Measurements from ENCODE around the gene OSBPL1A. TPM values are rescaled to one million over a fixed set of nuclear protein-coding genes. Genes with fewer than 3 reads are reported as not detected.

OSBPL1A gene
- total RNA-seq, 6 donors from 2014 or later, result 33.3 to 64.5 (median 55.4) TPM

DNA sequence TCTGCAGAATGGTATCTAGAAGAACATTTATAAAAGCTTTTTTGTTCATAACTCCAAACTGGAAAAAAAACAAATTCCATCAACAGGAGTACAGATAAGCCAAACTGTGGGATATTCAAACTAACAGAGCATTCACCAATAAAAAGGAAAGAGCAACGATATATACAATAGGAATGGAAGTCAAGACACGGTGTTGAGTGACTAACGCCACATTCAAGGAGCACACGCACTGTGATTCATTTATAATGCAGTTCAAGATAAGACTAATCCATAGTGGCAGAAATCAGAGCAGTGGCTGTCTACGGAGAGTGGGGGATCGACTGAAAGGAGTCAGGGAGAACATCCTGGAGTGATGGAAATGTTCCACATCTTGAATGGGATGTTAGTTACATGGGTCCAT, 188.1 kb downstream of the OSBPL1A start:
- ATAC-seq (ENCODE audit: low FRiP score in 2 of 2), result no peak
- Histone ChIP-seq H3K4me3 (no peak overlapping the region), H3K36me3 (no peaks in the 10 kb centered on the region), H3K27me3 (no peaks in the 10 kb centered on the region), H3K27ac (no peak overlapping the region), H3K9me3 (no peaks in the 10 kb centered on the region), H3K4me1 (peaks cover 0 to 8% (median 6%) of the 10 kb centered on the region in 4 donors)
- TF ChIP-seq CTCF (IDR thresholded peaks at IDR 0.05) (no peak), EP300 (IDR thresholded peaks at IDR 0.05) (no peak), POLR2A (IDR thresholded peaks at IDR 0.05) (no peak), POLR2AphosphoS5 (IDR thresholded peaks at IDR 0.05) (no peak)
- 86 to 96% methylated on average over 6 of the region's 6 CpGs for WGBS, 2 donors
- DNase-seq, result no peak

DNA sequence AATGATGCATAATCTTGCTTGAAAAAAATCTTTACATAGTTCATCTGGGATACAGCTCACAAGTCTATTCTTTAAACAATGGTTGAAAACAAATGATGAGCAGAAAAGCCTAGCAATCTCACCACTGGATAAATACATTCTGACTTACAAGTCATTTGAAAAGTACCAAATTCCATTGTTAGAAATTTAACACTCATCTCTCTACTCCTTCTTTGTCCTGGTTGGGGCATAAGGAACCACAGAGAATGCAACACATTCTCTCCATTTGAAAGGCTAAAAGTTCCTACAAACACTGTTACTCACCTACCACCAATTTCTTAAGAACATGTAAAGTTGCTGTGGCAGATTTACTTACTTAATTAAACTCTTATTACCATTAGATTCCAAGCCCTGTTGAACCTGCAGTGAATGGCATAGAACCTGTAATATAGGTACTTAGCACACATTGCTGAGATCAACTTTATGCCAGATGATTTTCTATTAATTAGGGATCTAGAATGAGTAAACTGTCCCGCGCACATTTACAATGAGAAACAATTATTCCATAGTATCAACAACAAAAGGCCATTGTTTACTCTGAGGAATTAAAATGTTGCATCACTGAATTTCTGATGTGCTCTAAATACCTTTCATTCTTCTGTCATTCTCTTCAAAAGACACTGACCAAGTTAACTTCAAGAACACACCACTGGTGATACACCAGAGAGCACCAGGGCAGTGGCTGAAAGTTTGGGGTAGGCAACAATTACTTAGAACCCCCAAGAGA, 189.2 kb downstream of the OSBPL1A start:
- no peaks in the 10 kb centered on the region for H3K4me1 ChIP-seq
- H3K36me3 ChIP-seq, result no peaks in the 10 kb centered on the region
- no peak overlapping the region for H3K27ac ChIP-seq
- 47% methylated on average over 2 of the region's 2 CpGs for WGBS, 2 donors
- no peaks in the 10 kb centered on the region for H3K27me3 ChIP-seq
- no peak for ATAC-seq (ENCODE audit: low FRiP score in 2 of 2)
- H3K4me3 ChIP-seq, result no peak overlapping the region
- H3K9me3 ChIP-seq, result no peaks in the 10 kb centered on the region
- TF ChIP-seq POLR2AphosphoS5 (IDR thresholded peaks at IDR 0.05) (no peak), POLR2A (IDR thresholded peaks at IDR 0.05) (no peak), CTCF (IDR thresholded peaks at IDR 0.05) (no peak), EP300 (IDR thresholded peaks at IDR 0.05) (no peak)
- no peak for DNase-seq

GRCh38 chr18:24204904-24205303, 192.7 kb downstream of the OSBPL1A start:
- H3K4me1 ChIP-seq, result no peaks in the 10 kb centered on the region
- ATAC-seq (ENCODE audit: low FRiP score in 2 of 2) (no peak), DNase-seq (no peak)
- H3K27ac ChIP-seq, result no peak overlapping the region
- H3K4me3 ChIP-seq, result no peak overlapping the region
- no peaks in the 10 kb centered on the region for H3K9me3 ChIP-seq
- no peaks in the 10 kb centered on the region for H3K36me3 ChIP-seq
- WGBS, 2 donors, result 87 to 95% methylated on average over 3 of the region's 3 CpGs
- TF ChIP-seq POLR2A (IDR thresholded peaks at IDR 0.05) (no peak), POLR2AphosphoS5 (IDR thresholded peaks at IDR 0.05) (no peak), CTCF (IDR thresholded peaks at IDR 0.05) (no peak), EP300 (IDR thresholded peaks at IDR 0.05) (no peak)
- no peaks in the 10 kb centered on the region for H3K27me3 ChIP-seq

DNA sequence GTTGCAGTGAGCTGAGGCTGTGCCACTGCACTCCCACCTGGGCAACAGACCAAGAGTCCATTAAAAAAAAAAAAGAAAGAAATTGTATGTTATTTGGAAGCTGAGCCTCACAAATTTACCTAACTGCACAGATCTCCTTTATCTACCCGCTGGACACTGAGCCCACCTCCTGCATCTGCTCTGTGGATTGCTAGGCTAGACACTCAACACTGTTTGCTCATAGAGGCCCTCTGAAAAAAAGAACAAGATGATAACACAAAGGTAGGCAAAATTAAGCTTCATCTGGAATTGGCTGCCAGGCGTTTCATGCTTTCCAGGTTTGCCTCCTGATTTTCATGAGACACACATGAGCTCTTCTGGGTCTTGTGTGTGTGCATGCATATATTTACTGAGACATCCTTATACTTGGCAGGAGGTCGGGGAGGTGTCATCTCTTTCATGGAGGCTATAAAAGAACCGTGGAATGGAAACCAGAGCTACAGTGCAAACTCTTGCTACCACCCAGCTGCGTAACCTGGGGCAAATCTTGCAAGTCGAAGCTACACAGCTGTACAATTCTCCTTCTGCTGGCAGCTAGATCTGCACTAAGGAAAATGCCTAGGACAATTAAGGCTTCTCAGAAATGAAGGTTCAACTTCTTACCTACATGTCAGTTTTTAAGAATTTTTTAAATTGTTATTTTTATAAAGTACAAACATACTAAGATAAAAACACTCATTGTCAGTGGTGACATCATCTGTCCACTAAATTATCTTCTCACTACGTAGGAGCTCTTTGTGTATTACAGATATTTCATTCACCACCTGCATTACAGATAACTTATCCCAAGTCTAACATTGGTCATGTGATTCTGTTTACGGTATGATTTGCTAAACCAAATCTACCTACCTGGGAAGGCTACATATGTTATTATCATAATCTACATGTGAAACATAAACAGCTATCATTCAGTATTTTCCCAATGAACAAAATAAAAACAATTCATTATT, 195.6 kb downstream of the OSBPL1A start:
- Histone ChIP-seq H3K4me3 (no peak overlapping the region), H3K27ac (no peak overlapping the region), H3K4me1 (no peaks in the 10 kb centered on the region), H3K27me3 (no peaks in the 10 kb centered on the region), H3K9me3 (no peaks in the 10 kb centered on the region), H3K36me3 (no peaks in the 10 kb centered on the region)
- TF ChIP-seq EP300 (IDR thresholded peaks at IDR 0.05), result no peak
- TF ChIP-seq POLR2AphosphoS5 (IDR thresholded peaks at IDR 0.05), result no peak
- TF ChIP-seq CTCF (IDR thresholded peaks at IDR 0.05), result no peak
- TF ChIP-seq POLR2A (IDR thresholded peaks at IDR 0.05), result no peak
- no peak for DNase-seq
- WGBS, 2 donors, result 90 to 91% methylated on average over 8 of the region's 8 CpGs
- no peak for ATAC-seq (ENCODE audit: low FRiP score in 2 of 2)
